HuH-7 (cell line): Measurements from ENCODE around the gene SHMT1.
"Not testable (repeated sequence)": the region's sequence is repeated elsewhere in the genome, so short reads cannot be mapped to it uniquely, and the experiment has no call there.

Source experiments
- DNase-seq: peaks from one replicate; pipeline ENCODE4 v3.0.0; 2011; ENCODE audit warnings: low spot score

The SHMT1 gene

DNA sequence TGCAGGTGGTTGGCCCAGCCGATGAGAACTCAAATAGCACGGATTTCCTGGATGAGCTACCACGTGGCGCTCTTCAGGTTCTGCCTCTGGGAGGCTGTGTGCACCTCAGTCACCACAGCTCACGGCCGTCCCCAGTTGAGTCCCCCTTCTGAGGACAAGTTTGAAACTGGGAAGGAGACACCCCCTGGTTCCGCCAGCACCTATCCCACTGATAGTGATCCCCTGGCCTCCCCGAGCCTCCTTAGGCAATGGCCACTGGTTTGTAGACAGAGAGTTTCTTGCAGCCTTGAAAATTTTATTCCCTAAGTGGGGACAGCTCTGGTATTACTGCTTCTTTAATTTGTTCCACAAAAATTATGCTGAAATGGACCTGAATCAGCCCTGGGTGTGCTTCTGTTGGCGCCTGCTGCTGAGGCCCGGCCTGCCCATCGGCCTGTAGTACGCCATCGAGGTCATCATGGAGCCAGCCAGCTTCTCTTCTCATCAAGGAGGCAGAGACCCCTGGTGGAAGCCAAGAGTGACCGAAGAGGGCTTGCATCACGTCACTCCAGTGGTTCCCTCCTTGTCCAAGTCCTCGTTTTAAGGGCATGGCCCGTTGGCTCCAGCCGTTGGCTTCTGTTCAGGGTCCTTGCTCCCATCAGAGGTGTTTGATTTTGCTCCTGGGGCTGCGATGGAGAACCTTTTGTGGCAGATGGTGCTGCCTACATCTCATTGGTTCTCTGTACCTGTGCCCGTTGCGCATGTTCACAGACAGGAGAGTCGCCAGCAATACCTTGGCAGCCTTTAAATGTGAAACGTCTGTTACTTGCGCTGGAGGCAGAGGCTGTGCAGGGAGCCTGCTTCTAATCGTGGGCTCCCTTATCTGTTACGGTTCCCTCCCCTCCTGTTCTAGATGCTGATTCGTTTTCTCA, 39.0 kb downstream of the SHMT1 start:
- DNase-seq: no peak

DNA sequence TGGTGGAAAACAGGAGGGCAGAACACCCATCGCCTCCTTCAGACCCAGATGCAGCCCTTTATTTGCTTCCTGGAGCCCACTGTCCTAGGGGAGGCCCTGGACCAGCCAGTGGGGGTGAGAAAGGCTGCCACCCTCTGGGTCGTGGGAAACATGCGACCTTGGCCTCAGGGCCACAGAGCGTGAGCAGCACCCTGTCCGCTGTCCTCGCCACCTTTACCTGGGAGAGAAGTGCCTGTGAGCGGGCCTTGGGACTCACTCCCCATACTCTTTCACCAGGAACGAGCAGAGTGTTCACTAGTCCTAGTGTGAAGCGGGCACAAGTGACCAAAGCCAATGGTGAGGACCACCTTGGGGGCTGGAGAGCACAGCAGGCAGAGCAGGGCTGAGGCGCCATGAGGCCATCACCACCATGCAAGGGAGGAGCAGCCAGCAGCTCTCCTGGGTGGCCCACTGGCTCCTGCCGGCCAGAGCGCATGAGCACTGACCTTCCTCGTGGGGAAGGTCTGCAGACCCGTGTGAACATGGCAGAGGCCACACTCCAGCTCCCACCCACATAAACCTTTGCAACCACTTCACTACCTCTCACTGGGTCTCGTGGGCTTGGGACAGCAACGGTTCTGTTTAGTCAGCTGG, 39.7 kb downstream of the SHMT1 start:
- DNase-seq: no peak

DNA sequence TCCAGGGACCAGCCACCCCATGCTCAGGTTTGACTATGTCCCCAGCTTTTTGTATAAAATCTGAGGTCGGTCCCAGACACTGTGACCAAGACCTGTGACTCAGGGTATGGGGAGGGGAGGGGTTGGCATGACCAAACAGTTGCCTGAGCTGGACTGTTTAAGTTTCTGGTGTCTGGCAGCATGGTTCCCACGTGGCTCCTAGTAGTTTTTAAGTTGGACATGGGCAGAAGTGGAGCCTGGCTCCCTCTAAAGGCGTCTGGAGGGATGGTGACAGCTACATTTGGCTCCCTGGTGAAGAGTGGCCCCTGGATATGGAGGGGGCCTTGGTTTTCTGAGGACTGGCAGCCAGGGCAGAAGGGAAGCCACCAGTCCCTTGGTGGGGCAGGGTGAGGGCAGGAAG, 40.3 kb downstream of the SHMT1 start:
- no peak for DNase-seq

DNA sequence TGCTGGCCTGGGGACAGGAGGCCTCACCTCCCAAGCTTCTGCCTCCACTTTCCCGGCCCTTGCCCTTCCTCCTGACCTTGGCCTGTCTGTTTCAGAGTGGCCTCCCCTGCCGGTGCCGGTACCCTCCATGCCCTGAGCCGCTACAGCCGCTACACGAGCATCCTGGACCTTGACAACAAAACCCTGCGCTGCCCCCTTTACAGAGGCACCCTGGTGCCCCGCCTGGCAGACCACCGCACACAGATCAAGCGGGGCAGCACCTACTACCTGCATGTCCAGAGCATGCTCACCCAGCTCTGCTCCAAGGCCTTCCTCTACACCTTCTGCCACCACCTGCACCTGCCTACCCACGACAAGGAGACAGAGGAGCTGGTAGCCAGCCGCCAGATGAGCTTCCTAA, 40.8 kb downstream of the SHMT1 start:
- no peak for DNase-seq

DNA sequence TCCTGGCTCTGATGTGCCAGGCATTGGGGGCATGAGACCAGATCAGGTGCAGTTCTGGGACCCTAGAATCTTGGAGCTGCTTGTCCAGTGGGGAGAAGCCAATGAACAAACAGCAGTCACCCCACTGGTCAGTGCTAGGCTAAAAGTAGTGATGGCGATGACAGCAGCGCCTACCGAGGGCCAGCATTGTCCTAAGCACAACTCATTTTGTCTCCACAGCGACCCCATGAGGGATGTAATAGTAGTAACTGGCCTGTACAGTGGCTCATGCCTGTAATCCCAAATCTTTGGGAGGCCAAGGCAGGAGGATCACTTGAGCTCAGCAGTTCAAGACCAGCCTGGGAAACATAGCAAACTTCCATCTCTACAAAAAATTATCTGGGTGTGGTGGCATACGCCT, 42.0 kb downstream of the SHMT1 start:
- peak; percentile 23 for DNase-seq

DNA sequence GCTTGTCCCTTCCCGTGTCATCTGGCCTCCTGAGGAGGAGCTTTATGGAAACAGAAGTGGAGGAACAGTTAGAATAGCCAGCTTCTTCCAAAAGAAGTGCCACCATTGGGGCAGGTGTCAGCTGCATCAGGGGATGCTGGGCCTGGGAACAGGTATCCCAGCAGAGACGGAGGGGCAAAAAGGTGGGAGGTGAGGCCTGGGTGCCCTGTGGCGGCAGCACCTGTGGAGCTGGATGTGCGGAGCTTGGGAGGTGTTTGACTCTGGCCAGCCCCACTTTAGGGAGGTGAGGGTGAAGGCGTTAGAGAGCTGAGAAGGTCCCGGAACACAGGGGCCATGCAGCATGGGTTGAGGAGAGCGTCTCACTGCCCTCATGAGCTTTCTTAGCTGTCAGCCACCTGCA, 43.0 kb downstream of the SHMT1 start:
- no peak for DNase-seq

DNA sequence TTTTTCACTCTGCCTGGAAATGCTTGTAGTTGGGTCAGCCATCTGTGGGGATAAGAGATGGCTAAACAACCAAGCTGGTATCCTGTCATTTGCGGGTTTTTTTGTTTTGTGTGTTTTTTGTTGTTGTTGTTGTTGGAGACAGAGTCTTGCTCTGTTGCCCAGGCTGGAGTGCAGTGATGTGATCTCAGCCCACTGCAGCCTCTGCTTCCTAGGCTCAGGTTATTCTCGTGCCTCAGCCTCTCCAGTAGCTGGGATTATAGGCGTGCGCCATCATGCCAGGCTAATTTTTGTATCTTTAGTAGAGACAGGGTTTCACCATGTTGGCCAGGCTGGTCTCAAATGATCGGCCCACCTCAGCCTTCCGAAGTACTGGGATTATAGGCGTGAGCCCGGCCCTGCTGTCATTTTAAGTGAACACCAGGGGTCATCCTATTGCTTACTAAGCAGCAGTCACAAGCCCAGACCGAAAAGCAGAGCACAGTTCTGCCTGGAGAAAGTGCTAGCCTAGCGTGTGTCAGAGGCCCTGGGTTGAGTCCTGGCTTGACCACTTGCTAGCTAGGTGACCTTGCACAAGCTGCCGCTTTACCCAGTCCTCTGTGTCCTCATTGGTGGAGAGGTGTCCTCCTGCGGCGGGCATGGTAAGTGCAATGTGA, 43.6 kb downstream of the SHMT1 start:
- peak; percentile 34 for DNase-seq

DNA sequence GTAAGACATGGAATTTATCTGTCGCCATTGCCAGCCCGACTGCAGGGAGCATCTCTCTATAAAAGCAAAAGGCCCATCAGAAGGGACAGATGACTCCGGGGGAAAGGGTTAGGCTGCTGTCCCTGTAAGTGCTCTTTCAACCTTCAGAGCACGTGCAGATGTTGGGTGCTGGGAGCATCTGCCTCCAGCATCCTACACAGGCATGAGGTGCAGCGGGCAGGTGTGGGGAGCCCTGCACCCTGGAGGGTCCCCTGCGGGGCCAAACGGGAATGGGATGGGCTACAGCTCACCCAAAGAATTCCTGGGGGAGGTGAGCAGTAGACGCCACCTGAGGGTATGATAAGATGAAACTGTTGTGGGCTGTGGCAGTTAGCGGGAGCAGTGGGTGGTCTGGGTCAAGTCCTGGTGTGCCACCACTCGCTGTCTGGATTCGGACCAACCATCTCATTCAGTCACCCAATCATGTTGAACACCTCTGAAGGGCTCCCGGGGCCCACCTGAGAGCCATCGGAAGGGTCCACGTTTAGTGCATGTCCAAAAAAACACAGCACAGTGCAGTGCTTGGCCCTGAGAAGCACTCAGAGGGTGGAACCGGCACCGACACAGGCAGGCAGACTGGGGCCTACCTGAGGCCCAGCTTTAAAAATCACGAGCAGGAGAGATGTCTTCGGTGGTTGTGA, 44.4 kb downstream of the SHMT1 start:
- DNase-seq: no peak

DNA sequence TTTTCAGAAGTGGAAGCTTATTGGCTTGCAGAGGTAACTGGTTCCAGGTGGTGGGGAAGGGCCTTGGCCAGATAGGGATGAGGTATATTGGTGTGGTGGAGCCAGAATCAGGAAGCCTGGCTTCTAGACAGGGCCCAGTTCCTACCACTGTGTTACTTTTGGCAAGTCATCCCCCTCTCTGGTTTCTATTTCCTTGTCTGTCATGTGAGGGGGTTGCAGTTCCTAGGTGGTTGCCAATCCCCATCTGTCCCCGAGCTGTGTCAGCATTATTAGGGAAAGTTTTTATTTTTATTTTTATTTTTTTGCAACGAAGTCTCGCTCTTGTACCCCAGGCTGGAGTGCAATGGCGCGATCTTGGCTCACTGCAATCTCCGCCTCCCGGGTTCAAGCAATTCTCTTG, 45.2 kb downstream of the SHMT1 start:
- no peak for DNase-seq

DNA sequence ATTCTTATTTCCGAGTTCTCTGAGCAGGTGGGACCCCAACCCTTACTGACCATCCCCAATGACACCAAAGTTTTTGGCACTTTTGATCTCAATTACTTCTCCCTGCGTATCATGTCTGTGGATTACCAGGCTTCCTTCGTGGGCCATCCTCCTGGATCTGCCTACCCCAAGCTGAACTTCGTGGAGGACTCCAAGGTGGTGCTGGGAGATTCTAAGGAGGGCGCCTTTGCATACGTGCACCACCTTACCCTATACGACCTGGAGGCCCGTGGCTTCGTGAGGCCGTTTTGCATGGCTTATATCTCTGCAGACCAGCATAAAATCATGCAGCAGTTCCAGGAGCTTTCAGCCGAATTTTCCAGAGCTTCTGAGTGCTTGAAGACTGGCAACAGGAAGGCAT, 47.4 kb downstream of the SHMT1 start:
- DNase-seq: no peak

DNA sequence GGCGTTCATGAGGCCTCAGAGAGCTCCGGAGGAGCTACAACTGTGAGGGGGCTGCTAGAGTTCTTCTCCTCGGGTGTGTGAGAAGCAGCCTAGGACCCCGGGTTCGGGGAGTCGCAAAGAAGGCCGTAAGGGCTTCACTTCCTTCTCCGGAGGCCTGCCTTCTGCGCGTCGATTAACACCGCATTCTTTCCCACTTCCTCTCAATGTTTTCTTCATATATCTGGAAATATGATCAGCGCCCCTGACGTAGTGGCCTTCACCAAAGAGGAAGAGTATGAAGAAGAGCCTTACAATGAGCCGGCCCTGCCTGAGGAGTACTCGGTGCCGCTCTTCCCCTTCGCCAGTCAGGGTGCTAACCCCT, 47.8 kb downstream of the SHMT1 start:
- DNase-seq: no peak

DNA sequence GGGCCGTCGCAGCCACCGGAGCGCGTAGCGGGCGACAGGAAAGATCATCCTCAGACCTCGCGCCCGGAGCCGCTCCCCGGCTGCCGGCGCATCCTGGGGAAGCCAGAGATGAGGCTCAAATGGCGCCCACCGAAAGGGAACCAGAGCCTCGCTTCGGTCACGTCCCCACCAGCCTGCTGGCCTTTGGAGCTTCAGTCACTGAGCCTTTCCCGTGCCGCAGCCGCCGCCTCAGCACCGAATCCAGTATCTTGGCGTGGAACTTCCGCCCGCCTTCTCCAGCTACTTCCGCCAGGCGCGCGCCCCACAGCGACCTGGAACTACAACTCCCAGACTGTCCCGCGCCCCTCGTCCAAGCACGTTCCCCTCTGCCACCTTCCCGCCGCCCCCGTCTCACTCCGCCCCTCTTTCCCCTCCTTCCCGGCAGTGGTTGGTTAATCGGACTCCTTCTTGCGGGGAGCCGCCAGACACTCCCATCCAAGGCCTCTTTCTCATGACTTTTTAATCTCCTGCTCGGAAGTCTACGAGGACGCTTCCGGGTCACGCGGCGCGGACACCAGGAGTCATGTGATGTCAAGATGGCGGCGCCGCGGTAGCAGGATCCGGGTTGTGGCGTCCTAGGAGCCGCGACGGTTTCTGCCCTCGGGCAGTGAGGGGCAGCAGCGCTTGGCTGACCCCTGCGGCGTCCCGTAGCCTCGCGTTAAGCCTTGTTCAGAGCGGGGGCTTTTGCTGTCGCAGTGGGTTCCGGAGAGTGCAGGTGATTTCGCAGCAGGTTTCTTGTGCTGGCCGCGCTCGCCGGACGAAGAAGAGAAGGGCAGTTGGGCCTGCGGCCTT, 48.4 kb downstream of the SHMT1 start, which contains the start of the genes SMCR8 and TOP3A:
SMCR8 (plus strand) TSS at position 563 of the 831 bp plus-strand sequence. CDS start 497 bp downstream, outside the sequence.
TOP3A (minus strand) TSS at position 264 of the 831 bp plus-strand sequence; CDS start at position 48, 216 bp downstream.
- peak; percentile 78 for DNase-seq

DNA sequence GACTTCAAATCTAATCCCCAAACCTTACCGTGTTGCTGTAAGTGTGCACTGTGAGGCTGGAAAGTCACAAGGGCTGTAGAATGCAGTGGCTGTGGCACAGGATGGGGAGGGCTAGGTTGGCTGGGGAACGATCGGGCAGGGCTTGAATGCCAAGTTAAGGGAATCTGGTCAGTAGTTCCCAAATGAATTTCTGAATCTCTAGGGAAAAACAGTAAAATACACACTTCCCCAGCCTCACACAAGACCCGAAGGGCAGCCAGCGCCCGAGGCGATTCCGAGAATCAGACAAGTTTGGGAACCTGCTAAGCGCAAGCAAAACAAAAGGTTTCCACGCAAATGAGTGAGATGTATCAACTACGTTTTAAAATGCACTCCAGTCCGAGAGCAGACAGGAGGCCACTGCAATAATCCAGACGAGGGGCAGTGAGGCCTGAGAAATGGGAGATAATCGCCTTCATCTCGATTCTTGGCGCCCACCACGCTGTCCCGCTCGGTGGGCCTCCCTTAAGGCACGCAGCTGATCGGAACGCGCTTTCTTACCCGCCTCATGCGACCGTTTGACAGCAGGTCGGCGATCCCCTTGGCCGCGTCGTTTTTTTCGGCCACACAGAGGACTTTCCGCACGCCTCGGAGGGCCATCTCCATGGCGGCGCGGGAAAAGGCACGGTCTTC, 49.2 kb downstream of the SHMT1 start:
- DNase-seq: no peak

DNA sequence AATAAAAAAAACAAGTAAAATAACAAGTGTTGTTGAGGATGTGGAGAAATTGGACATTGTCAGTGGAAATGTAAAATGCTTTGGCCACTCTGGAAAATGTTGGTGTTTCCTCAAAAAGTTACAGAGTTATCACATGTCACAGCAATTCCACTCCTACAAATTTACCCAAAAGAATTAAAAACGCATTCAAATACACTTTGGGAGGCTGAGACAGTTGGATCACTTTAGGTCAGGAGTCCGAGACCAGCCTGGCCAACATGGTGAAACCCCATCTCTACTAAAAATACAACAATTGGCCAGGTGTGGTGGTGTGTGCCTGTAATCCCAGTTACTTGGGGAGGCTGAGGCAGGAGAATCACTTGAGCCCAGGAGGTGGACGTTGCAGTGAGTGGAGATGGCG, 54.1 kb downstream of the SHMT1 start:
- DNase-seq: no peak

DNA sequence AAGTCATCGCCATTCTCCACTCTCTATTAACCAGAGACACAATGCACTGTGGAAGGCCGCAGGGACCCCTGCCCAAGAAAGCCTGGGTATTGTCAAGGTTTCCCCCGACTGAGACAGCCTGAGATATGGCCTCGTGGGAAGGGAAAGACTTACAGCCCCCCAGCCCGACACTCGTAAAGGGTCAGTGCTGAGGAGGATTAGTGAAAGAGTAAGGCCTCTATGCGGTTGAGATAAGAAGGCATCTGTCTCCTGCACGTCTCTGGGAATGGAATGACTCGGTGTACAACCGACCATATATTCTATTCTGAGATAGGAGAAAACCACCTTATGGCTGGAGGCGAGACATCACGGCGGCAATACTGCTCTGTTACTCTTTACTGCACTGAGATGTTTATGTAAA, 60.1 kb downstream of the SHMT1 start:
- DNase-seq: not testable (repeated sequence)

DNA sequence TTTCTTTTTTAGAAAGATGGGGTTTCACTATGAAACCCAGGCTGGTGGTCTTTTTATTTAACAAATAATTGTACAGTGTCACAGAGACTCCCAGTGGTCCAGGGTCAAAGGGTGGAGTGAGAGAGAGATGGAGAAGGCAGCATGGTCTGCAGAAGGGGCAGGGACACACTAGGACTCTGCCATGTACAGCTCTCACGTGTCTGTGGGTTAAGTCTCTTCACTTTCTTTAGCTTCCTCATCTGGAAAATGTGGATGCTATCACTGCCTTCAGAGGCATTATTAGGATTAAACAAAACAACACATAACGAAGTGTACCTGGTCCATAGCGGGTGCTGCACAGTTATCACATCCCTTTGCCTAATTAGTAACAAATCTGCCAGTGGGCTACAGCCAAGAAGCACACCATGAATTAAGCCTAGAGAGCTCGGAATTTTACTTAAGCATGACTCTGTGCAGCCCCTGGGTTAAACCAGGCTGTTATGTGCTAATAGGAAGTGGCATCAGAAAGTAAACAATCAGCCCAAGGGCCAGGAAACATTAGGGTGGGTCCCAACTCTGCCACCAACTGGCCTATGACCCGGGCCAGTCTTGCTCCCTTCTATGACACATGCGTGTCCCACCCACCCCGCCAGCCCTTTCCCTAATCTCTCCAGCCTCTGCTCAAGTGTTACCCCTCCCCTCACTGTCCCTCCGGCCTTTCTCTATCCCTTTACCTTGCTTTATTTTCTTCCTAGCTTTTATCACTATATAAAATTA, 62.4 kb downstream of the SHMT1 start:
- DNase-seq: peak; percentile 25

DNA sequence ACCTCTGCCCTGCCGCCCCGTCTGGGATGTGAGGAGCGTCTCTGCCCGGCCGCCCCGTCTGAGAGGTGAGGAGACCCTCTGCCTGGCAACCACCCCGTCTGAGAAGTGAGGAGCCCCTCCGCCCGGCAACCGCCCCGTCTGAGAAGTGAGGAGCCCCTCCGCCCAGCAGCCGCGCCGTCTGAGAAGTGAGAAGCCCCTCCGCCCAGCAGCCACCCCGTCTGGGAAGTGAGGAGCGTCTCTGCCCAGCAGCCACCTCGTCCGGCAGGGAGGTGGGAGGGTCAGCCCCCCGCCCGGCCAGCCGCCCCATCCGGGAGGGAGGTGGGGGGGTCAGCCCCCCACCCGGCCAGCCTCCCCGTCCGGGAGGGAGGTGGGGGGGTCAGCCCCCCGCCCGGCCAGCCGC, 65.3 kb downstream of the SHMT1 start:
- not testable (repeated sequence) for DNase-seq

DNA sequence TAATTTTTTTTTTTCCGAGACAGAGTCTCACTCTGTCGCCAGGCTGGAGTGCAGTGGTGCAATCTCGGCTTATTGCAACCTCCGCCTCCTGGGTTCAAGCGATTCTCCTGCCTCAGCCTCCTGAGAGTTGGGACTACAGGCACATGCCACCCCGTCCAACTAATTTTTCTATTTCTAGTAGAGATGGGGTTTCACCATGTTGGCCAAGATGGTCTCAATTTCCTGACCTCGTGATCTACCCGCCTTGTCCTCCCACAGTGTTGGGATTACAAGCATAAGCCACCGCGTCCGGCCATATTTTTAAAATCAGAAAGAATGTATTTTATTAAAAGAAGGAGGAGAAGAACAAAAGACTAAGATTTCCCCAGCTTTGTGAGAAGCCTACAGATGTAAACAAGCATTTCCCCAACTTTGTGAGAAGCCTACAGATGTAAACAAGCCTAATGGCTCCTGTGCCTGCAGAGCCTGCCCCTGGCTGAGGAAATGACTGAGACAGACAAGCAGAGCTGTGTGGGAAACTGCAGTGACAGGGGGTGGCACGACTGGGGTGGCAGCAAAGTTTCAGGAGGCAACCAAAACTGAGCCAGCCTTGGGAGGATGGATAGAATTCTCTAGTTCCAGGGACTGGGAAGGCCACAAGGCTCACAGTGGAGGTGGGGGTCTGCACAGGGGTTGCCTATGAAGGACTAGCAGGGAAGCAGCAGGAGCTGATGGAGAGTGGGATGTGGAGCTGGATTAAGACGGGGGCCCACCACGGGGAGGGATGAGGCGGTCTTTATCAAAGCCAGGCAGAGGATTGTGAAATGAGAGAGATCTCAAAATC, 71.4 kb downstream of the SHMT1 start:
- DNase-seq: no peak

DNA sequence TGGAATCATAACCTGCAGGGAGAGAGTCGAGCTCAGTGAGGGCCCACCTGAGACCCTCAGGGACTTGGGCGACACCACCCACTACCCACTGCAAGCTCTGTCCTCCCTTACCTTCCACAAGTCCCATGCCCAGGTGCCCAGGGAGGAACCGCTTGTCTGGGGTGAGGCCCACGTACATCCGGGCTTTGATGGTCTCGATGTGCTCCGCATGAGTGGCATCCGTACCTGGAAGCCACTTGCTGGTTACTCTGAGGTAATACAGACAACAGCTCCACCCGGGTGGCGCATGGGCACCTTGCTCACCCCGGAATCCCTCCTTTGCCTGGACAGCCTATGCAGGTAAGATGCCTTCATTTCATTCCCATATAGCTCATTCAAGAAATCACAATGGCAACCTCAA, 78.1 kb downstream of the SHMT1 start:
- DNase-seq: no peak
